G401.6 (cell line): ENCODE data around the gene MAML2.

Experiments
- FAIRE-seq: peaks from 2 replicates; lab custom pipeline; 2012; peaks lifted over from hg19 to GRCh38; lab: Jason Lieb, UNC

MAML2 gene

DNA sequence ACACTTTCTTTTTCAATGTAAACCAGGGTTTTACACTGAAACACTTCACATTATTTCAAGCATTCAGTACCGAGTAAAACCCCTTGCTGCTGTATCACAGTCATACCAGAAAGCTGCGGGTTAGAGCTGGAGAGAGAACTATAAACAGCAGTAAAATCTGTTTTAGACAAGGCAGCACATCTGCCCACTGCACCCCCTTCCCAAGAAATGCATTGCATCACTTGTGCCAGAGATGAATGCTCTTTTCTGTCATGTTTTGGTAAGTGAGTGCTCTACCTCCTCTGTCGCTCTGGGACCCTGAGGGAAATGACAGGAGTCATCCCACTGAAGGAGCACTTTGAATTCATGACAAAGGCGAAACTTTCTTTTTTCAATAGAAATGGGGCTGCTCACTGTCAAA, 107.2 kb downstream of the MAML2 start:
- no peak for FAIRE-seq

DNA sequence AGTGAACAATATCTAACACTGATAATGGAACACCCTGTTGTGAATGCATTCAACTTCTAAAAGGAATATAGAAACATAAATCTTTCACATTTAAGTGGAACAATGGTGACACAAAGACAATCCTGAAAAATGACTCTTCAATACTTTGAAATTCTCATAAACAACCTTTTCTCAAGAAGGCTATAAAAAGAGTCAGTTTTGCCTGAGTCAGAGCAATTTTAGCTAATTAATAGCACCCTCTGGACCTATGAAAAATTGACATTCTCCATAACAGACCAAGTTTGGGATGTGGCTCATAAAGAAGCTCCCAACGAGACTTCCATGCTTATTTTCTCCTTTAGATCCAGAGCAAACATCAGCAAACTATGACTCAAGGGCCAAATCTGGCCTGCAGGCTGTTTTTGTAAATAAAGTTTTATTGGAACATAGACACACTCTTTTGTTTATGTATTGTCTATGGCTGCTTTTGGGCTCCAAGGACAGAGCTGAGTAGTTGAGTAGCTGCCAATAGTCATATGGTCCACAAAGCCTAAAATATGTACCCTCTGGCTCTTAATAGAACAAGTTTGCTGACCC, 108.0 kb downstream of the MAML2 start:
- no peak for FAIRE-seq

DNA sequence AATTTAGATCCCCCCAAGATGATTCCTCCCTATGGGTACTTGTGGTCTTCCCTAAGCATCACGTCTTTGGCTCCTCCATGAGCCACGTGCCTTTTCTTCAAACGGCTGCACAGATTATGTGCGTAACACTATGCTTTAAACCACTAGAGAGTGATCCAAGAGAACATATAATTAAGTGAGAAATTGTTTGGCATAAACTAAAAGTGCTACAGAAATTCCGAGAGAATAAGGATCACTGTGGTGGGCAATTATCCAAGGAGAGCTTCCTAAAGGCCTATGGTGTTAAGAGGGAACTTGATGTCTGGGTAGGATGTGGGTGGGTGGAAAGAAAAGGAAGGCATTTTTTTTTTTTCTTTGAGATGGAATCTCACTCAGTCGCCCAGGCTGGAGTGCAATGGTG, 110.9 kb downstream of the MAML2 start:
- FAIRE-seq: no peak

DNA sequence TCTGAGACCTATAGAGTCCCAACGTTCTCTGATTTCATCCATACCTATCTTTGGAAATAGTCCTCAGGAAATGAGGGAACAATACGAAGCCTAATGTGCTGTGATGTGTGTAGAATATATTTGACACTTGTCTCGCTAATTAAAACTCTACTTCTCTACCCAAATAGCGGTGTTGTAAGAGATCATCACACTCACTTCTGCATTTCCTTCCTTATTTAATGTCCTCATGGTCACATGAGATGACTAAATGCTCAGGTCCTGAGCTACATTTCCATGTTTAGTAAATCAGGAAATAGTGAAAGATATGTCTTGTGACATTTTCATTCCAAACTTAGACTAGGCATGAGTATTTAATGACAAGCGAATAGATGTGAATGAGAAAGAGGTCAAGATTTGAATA, 112.3 kb downstream of the MAML2 start:
- FAIRE-seq: no peak

DNA sequence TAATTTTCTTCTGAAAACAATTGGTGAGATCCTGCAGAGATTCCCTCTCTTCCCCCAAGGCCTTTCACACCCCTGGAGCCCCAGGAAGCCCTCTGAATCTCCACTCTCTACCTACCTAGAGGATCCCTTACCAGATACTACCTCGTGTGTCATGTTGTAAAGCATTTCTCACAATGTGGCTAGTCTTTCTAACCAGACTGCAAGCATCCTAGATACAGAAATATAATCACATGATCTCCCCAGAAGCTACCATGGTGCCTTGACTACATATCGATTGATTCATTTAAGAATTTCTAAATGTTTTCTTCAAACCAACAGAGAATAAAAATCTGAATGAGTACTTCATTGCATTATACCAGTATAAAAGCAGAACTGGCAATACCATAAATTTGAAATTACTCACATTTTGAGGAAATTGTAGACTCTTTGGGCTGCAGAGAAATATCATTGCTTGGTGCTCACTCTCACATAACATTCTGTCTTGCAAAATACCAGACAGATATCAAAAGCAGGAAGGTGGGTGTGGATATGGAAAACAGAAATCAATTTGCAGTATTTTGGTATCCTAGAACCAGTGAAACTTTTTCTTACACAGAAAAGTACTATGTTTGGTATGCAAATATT, 113.5 kb downstream of the MAML2 start:
- no peak for FAIRE-seq

DNA sequence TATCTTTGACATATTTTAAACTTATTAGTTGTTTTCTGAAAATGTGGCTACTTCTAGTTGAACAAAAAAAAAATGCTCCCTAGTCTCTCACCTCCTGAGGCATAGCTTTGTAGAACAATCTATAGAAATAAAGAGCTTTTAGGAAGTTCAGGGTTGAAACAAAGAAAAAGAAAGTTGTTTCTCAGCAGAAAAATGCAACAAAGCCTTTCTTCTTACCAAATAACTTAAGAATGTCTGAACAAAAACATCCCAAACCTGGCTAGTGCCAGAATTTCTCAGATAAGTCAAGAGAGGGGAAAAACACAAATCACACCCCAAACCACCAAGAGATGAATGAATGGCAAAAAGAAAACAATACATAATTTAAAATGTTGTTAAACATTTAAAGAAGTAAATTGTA, 114.1 kb downstream of the MAML2 start:
- no peak for FAIRE-seq

DNA sequence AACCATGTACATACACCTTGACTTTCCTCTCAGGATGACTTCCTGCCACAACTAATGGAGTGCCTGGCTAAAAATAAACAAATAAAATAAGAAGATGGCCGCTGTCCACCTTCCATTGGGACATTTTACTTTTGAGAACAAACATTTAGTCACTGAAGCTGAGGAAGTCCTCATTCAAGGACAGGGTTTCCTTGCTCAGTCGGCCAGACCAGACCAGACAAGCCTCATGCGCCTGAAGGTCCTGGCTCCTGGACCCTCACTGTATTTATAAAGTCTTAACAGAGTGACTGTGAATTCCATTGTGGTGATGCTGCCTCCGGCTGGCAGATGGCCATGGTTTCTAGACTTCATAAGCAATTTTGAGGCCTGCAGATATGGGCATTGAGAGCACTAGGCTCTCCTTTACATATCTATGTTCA, 114.5 kb downstream of the MAML2 start:
- no peak for FAIRE-seq

DNA sequence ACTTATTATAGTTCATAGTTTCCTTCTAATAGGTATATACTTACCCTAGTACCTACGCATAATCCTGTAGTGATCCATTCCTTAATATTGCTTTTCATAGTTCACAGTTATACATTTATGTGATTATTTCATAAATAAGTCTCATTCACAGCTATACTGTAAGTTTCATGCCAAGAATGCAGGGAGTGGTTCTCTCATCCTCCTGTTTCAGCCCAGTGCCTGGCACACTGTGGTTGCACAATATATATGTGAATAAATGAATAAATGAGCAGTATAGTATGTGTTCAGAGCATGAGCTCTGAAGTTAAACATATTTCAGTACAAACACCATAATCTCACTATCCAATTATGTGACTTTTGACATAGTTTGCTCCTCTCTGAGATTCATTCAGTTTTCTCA, 115.8 kb downstream of the MAML2 start:
- FAIRE-seq: no peak

DNA sequence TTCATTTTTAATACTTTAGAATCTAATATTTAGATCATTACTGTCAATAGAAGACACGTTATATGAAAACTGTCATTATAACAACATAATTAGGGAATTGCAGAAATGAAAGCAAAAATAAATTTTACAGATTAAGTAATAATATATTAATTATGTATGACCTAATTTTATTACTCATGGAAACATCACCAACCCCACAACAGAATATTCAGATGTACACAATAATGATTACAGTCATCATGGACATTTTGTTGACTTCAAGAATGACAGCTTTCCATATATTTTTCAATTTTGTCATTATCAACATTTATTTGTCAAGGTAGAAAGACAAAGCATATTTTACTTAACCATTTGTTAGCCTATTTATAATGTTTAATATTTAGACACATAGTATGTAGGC, 119.9 kb downstream of the MAML2 start:
- no peak for FAIRE-seq

DNA sequence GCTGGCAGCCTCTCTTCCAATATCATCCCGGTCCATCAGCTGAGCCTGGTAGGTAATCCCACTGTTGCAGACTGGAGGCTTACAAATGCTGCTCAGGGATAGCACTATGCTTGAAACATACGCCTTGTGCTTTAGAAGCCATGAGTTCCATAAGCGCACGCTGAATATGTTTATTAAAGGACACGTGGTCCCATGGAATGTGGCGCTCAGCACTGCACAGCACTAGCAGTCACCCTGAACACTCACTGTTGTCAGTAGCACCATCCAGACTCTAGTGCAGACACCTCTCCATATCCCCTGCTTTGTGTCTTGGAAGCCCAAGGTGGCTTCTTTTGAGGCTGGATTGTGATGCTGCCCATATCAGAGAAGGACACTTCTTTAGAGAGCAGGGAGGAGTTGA, 120.9 kb downstream of the MAML2 start:
- no peak for FAIRE-seq

DNA sequence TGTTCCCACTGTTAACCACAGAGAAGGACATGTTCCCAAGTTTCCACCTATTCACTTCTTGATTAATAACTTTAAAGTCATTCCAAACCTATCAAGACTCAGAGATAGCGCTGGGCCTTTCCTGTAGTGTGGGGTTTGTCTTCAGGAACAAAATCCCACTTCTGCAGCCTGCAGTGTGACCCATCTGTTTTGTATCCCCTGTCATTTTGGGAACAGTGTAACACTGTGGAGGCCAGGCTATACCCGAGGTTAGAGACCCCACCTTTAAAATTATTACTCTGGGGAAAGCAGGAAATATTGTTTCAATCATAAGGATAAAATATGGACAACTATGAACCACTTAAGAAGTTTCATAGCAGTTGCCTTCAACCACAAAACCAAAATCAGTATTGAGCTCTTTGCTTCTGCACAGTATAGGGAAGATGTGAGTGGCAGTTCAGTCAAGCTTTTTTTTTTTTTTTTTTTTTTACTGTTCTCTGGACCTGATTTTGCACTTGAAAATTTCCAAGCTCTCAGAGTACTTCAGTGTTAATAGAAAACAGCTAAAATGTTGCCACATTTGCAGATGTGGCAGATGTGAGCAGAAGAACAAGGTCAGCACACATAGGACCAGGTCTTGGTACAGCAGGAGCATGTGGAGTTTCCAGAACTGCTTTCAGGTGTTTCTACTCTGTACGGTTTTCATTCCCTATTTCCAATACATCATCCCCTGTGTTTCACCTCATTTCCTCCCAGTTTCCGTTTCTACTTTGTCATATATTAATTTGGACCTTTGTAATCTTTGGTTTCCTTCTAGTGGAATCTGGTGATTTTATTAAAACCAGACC, 121.5 kb downstream of the MAML2 start:
- no peak for FAIRE-seq

DNA sequence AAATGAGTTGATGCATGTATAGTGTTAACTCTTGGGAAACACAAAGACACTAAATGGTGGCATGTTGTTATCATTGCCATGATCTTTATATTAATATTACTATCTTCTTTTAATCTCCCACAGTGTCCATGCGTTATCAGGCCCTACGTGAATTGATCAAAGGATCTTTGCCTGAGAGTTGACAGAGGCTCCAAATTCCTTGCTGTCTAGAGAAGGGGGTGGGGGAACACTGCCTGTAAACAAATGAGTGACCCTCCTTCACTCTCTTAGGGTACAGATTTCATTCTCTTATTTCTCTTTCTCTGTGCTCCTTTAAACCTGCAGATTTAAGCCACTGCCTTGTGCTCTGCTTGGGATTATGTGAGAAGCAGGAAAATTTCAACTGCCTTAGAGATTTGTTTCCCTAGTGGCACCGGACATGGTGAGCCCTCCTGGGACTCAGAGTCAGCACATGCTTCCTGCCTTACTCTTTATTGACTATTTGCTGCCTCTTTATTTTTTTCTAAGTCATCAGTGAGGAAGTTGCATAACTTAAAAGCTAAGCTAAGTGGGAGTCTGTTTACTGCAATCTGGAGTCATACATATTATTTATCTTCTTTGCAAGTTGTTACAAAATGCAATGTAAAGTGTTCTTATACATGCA, 122.9 kb downstream of the MAML2 start:
- no peak for FAIRE-seq

DNA sequence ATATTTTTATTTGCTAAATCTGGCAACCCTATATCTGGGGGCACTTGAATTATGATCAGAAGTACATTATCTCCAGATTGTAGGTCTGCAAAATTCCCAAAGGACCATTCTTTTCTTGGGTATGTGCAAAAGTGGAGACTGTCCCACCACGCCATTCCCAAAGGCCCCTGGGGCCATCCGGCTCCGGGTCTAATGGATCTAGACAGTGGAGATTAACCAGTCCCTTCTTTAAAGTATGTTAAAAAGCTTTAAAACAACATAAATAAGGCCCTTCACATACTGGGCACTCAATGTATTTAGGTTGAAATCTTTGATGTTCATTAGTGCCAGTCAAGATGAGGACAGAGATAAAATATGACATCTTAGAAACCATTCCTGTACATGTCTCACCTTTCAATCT, 124.1 kb downstream of the MAML2 start:
- no peak for FAIRE-seq

DNA sequence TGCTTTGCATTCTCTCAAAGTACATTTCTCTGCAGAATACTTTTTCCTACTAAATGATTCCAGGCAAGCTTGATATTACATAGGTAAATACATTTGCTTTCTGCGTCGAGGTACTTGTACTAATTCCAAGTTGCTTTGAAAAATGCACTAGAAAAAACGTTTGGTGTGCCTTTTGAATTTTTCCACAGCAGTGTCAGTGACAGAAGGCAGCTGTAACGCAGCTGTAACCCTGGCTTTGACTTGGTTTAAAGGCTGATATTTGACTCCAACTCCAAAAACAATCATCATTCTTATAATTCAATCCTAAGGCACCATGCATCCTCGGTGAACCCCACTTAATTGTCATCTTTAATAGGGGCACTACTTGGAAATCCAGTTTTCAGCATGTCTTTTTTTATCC, 125.0 kb downstream of the MAML2 start:
- FAIRE-seq: no peak

DNA sequence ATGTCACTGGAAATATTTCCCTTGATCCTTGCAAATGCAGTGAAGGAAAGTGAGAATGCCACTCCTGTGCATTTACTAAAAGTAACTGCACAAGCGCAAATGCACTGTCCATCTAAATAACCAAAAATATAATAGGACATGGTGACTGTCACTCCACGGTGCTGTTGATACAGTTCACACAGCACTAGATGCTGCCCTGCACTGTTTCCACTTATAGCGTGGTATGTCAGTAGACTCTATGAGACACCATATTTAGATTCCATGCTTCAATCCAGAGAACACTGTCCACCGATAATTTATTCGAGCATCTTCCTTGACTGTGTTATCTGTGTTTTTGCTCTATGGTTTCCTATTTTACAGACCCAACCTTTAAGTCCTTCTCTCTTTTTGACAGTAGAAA, 125.8 kb downstream of the MAML2 start:
- no peak for FAIRE-seq

DNA sequence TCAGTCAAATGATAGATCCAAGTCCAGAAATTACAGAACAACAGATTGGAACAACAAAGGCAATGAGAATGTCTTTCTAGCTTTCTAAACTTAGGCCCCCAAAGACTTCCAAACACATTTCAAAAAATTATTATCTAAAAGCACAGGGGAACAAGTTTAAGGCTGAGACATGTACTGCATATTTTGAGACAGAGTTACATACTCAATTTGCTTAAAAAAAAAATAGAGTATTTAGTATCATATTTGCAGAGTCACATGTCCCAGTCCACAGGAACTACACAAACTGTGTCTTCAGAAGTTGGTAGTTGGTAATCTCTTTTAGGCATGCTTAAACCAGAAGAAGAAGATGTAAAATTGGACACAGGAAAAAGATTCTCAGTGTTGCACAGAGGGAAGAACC, 127.2 kb downstream of the MAML2 start:
- no peak for FAIRE-seq

DNA sequence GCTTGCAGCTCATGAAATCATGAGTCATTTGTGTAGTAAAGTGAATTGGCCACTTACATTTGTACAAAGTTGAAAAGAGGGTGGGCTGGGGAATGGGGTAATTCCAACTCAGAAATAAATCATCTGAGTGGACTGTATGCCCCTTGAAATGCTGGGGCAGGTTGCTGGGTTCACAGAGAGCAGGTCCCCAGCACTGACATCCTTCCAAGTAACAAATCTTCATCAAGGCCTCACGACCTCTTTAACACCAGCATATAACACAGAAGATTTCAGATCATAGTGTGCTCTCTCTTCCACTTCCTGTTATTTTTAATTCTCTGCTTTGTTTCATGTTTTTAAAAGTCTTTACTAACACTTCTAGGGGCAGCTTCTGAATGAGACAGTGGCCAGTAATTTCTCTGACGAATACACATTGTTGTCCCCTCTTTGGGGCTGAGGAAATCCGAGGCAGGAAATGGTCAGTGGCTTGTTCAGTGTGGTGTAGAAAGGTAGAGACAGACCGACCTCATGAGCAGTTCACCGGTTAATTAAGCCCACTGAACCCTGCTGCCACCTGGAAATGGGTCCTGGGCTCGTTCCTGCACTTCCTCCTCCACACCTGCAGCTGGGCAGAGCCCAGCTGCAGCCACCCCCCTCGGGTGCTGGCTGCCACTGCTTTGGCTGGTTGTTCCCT, 127.7 kb downstream of the MAML2 start:
- FAIRE-seq: no peak

DNA sequence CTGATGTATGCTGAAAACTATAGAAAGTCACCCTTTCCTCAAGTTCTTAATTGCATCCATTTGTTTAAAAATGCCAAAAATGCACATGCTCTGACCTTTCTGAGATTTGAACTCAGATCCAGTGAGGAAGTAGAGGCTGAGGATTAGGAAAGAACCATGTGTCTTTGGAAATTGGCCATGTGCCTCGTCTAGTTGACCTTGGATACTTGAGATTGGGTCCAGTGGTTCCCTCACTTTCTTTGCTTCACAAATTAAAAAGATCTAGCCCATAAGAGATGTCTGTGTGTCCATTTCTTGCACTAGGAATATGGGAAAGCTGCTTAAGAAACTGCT, 128.3 kb downstream of the MAML2 start:
- FAIRE-seq: no peak

DNA sequence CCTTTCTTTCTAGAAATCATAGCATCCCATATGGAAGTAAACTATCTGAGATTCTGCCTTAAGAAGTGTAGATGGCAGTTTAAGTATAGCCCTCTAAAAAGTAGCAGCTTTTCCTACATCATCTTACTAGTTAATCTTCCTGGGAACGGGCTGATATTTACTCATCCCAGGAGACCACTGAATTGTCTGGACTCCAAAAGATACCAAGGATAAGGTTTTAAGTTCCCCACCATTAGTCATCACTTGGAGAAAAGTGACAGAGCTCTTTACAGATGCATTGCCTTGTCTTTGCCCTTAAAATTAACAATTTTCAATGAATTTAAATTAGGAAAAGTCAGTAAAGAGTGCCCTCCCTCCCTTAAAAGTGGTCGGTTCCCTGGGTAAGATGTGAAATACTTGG, 129.5 kb downstream of the MAML2 start:
- FAIRE-seq: no peak

DNA sequence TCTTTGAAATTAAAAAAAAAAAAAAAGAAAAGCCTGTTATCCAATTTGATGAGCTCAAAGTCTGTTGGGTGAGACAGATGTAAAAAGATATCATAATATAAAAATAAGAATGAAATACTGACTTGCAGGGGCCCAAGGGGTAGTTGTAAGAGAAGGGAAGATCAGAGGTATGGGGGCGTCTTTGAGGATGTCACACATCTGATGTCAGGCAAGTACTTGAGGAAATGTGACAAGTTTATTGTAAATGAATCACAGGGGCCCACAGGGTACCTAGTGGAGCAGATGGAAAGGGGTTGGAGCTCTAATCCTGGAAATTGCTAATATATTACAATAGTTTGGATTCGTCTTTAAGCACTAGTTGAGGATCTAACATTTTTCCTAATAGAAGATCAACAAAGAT, 131.6 kb downstream of the MAML2 start:
- no peak for FAIRE-seq

DNA sequence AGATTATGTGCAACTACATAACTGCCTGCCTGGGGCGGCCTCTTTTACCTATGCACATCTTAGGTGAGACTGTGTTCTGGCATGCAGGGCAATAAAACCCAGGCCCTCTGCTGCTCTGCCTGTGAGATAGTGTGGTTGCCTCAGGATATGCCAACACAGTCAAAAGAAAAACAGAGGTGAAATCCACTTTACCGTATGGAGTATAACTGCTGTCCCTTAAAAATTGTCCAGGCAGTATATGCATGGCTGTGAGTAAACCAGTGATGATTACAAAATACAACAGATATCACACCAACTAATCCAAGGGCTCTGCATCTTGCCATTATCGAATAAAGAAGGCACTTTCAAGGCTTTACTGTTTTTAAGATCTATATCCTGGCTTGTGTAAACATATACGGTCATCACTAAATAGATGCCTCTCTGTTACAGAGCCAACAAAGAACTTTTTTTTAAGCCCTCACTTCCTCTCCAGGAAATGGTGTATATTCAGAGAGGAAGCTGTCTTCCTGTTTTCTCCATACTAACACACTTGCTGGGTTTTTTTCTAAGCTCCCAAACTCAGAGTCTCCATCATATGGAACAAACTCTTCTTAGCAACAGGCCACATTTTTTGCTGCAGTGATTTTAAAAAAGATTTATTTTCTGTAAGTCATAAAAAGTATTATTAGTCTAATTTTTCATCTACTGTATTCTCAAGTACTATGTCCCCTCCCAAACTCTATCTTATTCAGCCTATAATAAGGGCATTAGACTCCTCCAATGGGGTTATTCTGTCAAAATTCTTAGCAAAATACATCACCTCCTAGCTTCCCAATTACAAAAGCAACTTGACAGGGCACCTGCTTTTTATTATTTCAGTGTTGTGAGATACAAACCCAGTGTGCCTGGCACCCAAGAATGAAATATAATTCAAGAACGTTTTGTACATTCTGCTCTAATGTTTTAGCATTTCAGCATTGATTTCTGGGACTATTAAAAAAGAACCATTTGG, 135.2 kb downstream of the MAML2 start:
- no peak for FAIRE-seq

DNA sequence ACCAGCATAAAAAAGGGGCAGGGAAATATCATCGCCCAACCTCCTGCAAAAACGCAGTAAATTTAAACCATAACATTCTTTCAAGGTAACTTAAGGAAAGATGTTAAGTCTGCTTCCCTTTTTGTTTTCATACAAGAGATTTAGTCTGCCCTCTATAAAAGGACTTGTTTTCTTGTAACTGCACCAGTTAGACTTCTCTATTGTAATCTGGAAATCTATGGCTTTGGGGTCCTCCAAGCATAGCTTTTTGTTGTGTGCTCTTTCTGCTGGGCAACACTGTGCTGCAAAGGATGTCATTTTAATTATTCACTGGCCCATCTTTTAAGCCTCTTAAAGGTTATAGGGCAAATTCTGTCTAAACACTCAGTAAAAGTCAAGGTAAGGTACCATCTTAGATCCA, 136.0 kb downstream of the MAML2 start:
- no peak for FAIRE-seq
